Stimulated activated CD4-positive, alpha-beta T cell treated with anti-CD3 and anti-CD28 coated beads, Interleukin-1b, Interleukin-23, amount 100 ng/mL, for 1 hour (primary cell): ENCODE measurements around the gene CRACDL.
"Not testable (repeated sequence)": the region's sequence is repeated elsewhere in the genome, so short reads cannot be mapped to it uniquely, and the experiment has no call there.

Experiments
- DNase-seq, 2 donors: peaks; one replicate each; pipeline ENCODE4 v3.0.0-alpha.2; 2020; ENCODE audit warnings: low read depth in 2 of 2

Gene CRACDL

DNA sequence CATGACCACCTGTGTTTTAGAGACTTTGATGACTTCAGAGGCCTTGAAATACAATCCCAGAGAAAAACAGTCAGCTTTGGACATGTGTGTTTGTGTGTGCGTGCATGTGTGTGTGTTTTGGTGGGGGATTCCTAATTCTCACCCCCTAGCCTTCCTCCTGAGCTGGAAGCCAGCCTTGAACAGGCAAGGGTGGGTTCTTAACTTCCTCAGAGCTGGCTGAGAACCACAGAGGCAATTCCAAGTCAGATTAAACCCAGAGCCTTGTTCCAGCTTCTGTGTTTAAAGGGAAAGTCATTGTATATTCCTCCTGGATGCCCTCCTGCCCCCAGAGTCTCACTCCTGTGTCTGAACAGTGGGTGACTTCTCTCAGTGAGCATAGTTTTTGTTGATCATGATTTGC is 159.9 kb downstream of the CRACDL start:
- DNase-seq: no peak

GRCh38 chr2:98775146-98775986 is 160.7 kb downstream of the CRACDL start:
- no peak for DNase-seq

DNA sequence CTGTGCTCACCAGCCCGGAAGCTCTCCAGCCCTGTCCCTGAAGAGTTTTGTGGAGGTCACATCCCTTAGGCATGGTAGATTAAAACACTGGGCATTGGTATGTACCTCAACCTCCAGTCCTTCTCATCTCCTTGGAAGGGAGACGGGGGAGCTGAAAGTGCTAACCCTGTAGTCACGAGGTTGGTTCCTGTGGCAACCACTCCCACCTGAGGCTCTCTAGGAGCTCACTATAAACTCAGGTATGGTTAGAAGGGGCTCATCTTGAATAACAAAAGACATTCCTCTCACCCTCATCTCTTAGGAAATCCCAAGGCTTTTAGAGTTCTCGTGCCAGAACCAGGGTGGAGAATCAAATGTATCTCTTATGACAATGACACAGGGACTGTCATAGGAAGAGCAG is 162.1 kb downstream of the CRACDL start:
- no peak for DNase-seq

GRCh38 chr2:98773169-98773568 is 162.9 kb downstream of the CRACDL start:
- DNase-seq: no peak

GRCh38 chr2:98772536-98772935 is 163.5 kb downstream of the CRACDL start:
- DNase-seq: no peak

DNA sequence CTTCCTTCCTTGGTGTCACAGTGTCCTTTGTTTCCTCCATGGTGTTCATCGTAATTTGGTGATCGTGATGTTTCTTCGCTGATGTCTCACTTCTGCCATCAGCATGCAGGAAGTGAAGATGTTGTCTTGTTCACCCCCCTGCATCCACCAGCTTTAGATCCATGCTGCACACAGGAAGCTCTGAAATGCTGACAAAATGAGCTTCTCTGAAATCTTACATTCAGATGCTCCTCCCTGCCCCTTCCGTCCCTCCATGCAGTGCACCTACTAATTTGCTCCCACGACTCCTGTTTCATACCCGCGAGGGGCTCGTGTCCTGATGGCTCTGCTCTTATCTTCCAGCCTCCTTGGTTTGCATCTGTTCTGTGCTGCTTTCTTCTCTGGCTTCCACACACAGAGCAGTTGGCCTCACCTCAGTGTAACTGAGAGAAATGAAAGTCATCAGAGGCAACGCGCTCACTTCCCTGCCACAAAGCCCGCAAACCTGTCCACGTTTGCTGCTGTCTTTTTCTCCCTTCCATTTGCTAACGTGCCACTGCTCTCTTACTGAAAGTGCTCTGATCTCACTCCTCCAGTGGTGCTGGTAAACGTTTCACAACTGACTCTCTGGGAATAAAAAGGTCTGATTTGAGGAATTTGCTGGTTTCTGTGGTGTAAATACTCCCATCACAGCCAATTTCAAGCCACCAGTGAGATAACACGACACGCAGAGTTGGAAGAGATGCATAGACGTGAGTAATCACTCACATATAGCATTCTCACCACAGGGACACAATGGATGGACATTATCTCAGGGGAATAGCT is 164.1 kb downstream of the CRACDL start:
- DNase-seq: no peak

DNA sequence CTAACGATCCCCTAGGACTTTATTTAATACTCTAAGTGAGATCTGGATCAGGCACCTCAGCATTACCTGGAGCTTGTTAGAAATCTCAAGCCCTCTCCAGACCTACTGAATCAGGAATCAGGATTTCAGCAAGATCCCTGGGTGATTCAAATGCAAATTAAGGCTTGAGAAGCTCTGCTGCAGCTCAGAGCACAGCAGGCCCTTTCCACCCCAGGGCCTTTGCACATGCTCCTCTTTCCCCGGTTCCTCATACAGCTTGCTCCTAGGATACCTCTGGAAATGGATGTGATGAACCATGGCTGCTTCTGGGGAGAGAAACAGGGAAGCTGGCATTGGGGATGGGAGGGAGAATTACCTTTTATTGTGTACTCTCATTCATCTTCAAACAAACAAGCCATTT is 164.8 kb downstream of the CRACDL start:
- no peak for DNase-seq

- DNase-seq: no peak
These were observed 166.2 kb downstream of the CRACDL start for GRCh38 chr2:98769784-98770183.

- no peak for DNase-seq
These were observed 166.9 kb downstream of the CRACDL start for GRCh38 chr2:98769114-98769476.

DNA sequence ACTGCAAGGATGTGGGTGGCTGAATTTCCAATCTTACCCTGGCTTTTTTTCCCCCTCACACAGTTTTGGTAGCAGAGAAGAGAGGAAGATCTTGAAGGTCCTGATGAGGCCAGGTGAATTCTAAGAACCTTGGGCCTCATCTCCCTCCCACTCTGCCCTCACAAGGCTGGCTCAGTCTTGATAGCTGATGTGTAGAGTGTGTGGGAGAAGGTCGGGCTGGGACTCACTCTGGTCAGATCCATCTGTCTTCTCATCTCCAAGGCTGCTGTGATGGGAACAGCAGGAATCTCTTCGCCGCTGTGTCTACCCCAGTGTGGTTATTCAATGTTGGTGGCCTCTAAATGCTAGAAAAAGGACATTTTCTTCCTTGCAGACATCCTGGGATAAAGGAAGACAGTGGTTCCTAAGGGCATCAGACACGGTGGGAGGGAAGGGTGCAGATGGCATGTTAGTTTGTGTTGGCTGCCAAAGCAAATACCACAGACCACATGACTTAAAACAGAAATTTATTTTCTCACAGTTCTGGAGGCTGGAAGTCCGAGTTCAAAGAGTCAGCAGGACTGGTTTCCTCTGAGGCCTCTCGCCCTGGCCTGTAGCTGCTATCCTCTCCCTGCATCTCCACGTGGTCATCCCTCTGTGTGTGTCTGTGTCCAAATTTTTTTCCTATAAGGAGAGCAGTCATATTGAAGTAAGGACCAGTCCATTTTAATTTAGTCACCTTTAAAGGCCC is 167.5 kb downstream of the CRACDL start:
- no peak for DNase-seq

DNA sequence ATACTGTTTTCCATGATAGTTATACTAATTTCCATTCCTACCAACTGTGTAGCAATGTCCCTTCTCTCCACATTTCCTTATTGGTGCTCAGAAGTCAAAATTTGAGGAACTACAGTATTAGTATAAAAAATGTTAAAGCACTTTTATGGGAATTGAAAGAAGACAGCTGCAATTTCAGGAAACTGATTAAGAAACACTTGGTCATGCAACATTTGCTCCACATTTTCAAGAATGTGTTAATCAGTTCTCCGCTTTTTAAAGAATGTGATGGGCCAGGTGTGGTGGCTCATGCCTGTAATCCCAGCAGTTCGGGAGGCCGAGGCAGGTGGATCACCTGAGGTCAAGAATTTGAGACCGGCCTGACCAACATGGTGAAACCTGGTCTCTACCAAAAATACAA is 171.5 kb downstream of the CRACDL start:
- no peak for DNase-seq

DNA sequence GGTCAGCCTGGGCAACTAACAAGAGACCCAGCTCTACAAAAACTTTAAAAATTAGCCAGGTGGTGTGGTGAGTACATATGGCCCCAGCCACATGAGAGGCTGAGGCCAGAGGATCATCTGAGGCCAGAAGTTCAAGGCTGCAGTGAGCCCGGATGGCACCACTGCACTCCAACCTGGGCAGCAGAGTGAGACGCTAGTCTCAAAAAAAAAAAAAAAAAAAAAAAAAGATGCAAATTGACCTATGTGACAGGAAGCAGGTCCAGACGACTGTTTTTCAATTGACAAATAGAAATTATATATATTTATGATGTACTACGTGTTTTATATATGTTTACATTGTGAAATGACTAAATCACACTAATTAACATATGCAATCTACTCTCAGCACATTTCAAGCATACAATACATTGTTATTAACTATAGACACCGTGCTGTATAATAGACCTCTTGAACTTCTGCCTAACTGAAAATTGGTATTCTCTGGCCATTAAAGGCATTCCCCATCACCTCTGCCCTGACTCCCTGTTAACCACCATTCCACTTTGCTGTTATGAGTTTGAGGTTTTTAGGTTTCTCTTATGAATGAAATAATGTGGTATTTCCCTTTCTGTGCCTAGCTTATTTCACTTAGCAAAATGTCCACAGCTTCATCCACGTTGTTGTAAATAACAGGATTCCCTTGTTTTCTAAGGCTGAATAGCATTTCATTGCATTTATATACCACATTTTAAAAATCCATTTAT is 172.6 kb downstream of the CRACDL start:
- DNase-seq: no peak

GRCh38 chr2:98761909-98762308 is 174.1 kb downstream of the CRACDL start:
- DNase-seq: no peak

DNA sequence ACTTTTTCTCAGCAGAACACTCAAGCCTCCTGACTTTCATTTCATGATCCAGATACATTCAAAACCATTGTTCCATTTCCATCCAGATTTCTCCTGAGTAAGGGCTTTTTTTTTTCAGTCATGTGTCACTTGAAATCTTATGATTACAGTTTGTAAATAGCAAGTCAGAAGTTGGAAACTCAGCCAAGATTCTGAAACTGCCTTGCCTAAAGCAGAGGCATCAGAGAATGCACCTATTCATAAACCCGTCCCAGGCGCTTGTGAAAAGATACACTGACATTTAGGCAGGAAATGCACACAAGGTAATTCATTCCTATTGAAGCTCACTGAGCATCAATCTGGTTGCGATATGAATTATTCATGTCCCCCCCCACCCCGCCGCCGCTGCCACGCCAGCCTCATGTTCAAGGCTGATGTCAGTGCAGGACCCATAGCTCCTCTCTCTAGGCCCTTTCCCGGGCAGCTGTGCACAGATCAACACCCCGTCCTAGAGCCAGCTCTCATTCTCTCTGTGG is 174.7 kb downstream of the CRACDL start:
- peak in 1 of 2 donors; percentile 55 for DNase-seq

DNA sequence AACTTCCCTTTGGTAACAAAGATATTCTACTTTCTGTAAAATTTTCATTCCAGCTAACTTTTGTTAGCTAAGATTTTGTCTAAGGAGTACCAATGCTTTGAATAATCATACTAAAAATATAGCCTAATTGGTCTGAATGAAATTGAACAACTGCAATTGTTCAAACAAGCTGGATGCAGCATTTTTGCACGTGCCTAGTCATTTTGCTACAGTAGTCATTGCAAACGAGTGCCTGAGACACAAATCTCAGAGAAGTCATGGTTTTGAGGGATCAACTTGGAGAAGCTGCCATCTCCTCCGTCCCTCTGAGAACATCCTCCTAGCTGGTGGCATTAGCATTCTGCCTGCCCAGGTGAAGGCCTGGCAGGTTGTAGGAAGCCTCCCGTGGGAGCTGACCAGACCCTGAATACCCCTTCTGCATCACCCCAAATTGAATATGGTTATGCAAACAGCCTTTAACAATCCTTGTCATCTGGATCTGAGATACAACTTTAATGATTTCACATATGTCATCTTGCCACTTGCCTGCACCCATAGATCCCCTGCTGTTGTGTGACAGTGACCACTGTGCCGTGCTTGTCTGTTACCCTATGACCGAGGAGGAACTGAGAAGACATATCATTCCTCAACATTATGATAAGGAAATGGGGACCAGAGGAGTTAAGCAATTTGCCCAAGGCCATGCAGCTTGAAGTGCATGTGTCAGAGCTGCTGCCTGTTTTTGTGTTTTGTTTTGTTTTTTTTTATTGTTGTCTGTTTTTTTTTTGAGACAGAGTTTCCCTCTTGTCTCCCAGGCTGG is 176.0 kb downstream of the CRACDL start:
- DNase-seq: no peak

DNA sequence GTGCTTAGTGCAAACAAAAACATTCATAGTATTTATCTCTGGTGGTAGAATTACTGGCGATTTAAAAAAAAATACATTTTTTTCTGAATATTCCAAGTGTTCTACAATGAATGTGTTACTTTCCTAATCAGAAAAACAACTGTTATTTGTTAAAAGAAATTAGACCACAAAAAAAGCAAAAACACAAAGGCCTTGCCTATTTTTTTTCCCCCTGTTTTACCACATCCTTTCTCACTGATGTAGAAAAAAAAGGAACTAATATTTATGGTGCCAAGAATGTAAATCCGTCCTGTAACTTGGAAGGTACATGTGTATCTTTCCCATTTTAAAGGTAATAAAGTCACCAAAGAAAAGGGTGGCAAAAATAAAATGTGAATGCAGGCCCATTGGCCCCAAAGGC is 176.7 kb downstream of the CRACDL start:
- no peak for DNase-seq

- no peak for DNase-seq
These were observed 178.1 kb downstream of the CRACDL start for GRCh38 chr2:98757904-98758421.

- no peak for DNase-seq
These were observed 182.2 kb downstream of the CRACDL start for GRCh38 chr2:98753801-98754200.

DNA sequence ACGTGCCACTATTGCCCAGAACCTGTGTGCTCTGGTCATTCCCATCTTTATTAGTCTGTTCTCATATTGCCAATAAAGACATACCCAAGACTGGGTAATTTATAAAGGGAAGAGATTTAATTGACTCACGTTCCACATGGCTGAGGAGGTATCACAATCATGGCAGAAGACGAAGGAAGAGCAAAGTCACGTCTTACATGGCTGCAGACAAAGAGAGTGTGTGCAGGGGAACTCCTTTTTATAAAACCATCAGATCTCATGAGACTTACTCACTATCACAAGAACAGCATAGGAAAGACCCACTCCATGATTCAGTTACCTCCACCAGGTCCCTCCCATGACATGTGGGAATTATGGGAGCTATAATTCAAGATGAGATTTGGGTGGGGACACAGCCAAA is 183.3 kb downstream of the CRACDL start:
- DNase-seq: not testable (repeated sequence)

DNA sequence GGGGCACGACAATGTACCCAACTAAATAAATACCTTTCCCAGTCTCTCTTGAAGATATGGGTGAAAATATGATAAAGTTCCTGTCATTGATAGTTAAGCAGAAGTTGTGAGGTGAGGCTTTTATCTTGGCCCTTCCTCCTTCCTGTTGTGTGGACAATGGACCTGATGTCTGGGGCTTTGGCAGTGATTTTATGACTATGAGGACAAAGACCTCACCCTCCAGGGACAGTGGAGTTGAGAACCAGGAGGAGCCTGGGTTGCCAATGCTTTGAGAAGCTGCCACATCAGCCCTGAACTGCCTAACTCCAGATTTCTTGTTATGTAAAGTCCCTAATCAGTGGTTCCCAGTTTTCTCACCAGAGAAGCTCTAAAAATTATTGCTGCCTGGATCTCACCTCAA is 184.3 kb downstream of the CRACDL start:
- no peak for DNase-seq
